SK-N-SH treated with all-trans-retinoic acid at 6 μM for 48 hours (cell line): ENCODE data around the gene RBPMS2.

ENCODE experiments used
- BACH2 ChIP-seq: fragments of 250-450 bp; sonication (Bioruptor Pico); IDR thresholded peaks from 2 replicates; pipeline ENCODE4 v1.9.0; 2021; ENCODE audit warnings: mild to moderate bottlenecking, borderline replicate concordance
- CREB5 ChIP-seq: fragments of 250-450 bp; sonication (Bioruptor Pico); IDR thresholded peaks from 2 replicates; pipeline ENCODE4 v1.5.1; 2020; ENCODE audit warnings: low read depth, mild to moderate bottlenecking, moderate library complexity
- GLIS3 ChIP-seq: fragments of 250-450 bp; sonication (Bioruptor Pico); IDR thresholded peaks from 2 replicates; pipeline ENCODE4 v1.5.0; 2020; ENCODE audit warnings: mild to moderate bottlenecking, moderate library complexity
- PATZ1 ChIP-seq: fragments of 250-450 bp; sonication (Bioruptor Pico); IDR thresholded peaks from 2 replicates; pipeline ENCODE4 v1.8.0; 2020; ENCODE audit warnings: mild to moderate bottlenecking, moderate library complexity, borderline replicate concordance
- TSHZ2 ChIP-seq: fragments of 250-450 bp; sonication (Bioruptor Pico); IDR thresholded peaks from 2 replicates; pipeline ENCODE4 v1.5.0; 2020; ENCODE audit warnings: mild to moderate bottlenecking, moderate library complexity
- ZC3H10 ChIP-seq: fragments of 250-450 bp; sonication (Bioruptor Pico); IDR thresholded peaks from 2 replicates; pipeline ENCODE4 v1.5.1; 2021; ENCODE audit warnings: mild to moderate bottlenecking, moderate library complexity

- no peak for TF ChIP-seq PATZ1 (CRISPR knock-in tag)
- no peak for TF ChIP-seq CREB5
- TF ChIP-seq BACH2 (CRISPR knock-in tag) = no peak
- no peak for TF ChIP-seq GLIS3 (CRISPR knock-in tag)
- TF ChIP-seq ZC3H10 (CRISPR knock-in tag) = no peak
- TF ChIP-seq TSHZ2 (CRISPR knock-in tag) = no peak
Measured at GRCh38 chr15:64746356-64746755, 29.0 kb downstream of the RBPMS2 start.
